ENCODE results near the gene TEFM. TPM values are rescaled to one million over a fixed set of nuclear protein-coding genes. Genes with fewer than 3 reads are reported as not detected.

TEFM gene
- total and polyA plus RNA-seq, 2 of the 8 experiments (the other 6 are each of a cell fraction or from before 2014, with no cell fraction given), result 6.1 to 10.9 TPM

GRCh38 chr17:30950189-30950588, 44.2 kb upstream of the TEFM start:
- CTCF ChIA-PET (ENCODE audit: partially characterized antibody), result interaction anchor here (0.6 kb wide), 1 partner anchor 10 kb away, joined by 4 read pairs; no protein-coding TSS in a partner anchor
- no peak for FAIRE-seq
- Histone ChIP-seq H3K27ac (ENCODE audit: low read depth, low read length) (no peak overlapping the region), H2AFZ (ENCODE audit: low read length) (no peak overlapping the region), H4K8ac (ENCODE audit: extremely low read depth, insufficient read depth, low read length) (no peak overlapping the region), H2BK5ac (ENCODE audit: low read depth, low read length) (no peak overlapping the region), H2BK120ac (replicated peaks; ENCODE audit: low read depth, low read length) (no peak overlapping the region), H2AK5ac (ENCODE audit: low read depth, low read length) (no peak overlapping the region), H3K4me1 (replicated peaks in 1 of 4; ENCODE audit: control insufficient read depth in 3 of 4, insufficient read depth in 4 of 4, low read length in 3 of 4) (no peaks in the 10 kb centered on the region), H3K23ac (ENCODE audit: insufficient read length) (no peak overlapping the region), H3K14ac (ENCODE audit: insufficient read length) (no peak overlapping the region), H3K18ac (ENCODE audit: extremely low read depth, low read length) (no peak overlapping the region), H2BK15ac (ENCODE audit: low read length) (no peak overlapping the region), H3K9me3 (ENCODE audit: insufficient read depth in 2 of 2, low read depth in 1 of 2, low read length in 1 of 2) (no peaks in the 10 kb centered on the region), H3K56ac (replicated peaks; ENCODE audit: insufficient read length, low read depth, low read length) (no peak overlapping the region), H3K4me2 (ENCODE audit: insufficient read depth in 1 of 2, low read depth in 2 of 2, low read length in 2 of 2) (no peak overlapping the region), H2BK20ac (ENCODE audit: low read length) (no peak overlapping the region), H4K5ac (ENCODE audit: insufficient read length, low read depth, low read length) (no peak overlapping the region), H4K20me1 (replicated peaks in 1 of 2; ENCODE audit: control insufficient read depth in 1 of 2, insufficient read depth in 2 of 2, low read length in 2 of 2) (no peaks in the 10 kb centered on the region), H3K4me3 (ENCODE audit: extremely low read depth in 1 of 4, insufficient read depth in 2 of 4, low read depth in 3 of 4, low read length in 4 of 4) (no peak overlapping the region), H3K4ac (replicated peaks; ENCODE audit: insufficient read length, low read depth, low read length) (no peak overlapping the region), H3K79me1 (ENCODE audit: low read depth, low read length) (no peaks in the 10 kb centered on the region), H2BK12ac (ENCODE audit: low read depth, low read length) (no peak overlapping the region), H3K36me3 (ENCODE audit: control insufficient read depth in 2 of 4, insufficient read depth in 4 of 4, low read length in 3 of 4) (no peaks in the 10 kb centered on the region), H4K91ac (replicated peaks; ENCODE audit: insufficient read length, low read length) (no peak overlapping the region), H3K9ac (replicated peaks in 1 of 4; ENCODE audit: extremely low read depth in 1 of 4, low read depth in 3 of 4, low read length in 3 of 4) (no peak overlapping the region), H3K23me2 (ENCODE audit: low read depth, low read length) (no peaks in the 10 kb centered on the region), H3K27me3 (replicated peaks in 1 of 4; ENCODE audit: control insufficient read depth in 3 of 4, extremely low read depth in 1 of 4, insufficient read depth in 3 of 4, low read length in 3 of 4) (no peaks in the 10 kb centered on the region), H3K79me2 (ENCODE audit: control insufficient read depth in 1 of 2, insufficient read depth in 2 of 2, low read length in 2 of 2) (no peaks in the 10 kb centered on the region)
- 86% methylated on average over 5 of the region's 5 CpGs; no CpG with 5 or more reads in 1 of the 2 experiments for WGBS, 2 experiments (ENCODE audit: extremely low coverage in 1 of 2, insufficient coverage in 1 of 2, insufficient read length in 1 of 2, insufficient replicate concordance in 2 of 2, low coverage in 1 of 2, low lambda C conversion rate in 2 of 2, missing lambda C conversion rate in 1 of 2)
- no peak for DNase-seq (ENCODE audit: low read depth in 1 of 2, low spot score in 2 of 2)
- POLR2A ChIA-PET (ENCODE audit: partially characterized antibody), result no interaction called here
- TF ChIP-seq, protein P1, sequence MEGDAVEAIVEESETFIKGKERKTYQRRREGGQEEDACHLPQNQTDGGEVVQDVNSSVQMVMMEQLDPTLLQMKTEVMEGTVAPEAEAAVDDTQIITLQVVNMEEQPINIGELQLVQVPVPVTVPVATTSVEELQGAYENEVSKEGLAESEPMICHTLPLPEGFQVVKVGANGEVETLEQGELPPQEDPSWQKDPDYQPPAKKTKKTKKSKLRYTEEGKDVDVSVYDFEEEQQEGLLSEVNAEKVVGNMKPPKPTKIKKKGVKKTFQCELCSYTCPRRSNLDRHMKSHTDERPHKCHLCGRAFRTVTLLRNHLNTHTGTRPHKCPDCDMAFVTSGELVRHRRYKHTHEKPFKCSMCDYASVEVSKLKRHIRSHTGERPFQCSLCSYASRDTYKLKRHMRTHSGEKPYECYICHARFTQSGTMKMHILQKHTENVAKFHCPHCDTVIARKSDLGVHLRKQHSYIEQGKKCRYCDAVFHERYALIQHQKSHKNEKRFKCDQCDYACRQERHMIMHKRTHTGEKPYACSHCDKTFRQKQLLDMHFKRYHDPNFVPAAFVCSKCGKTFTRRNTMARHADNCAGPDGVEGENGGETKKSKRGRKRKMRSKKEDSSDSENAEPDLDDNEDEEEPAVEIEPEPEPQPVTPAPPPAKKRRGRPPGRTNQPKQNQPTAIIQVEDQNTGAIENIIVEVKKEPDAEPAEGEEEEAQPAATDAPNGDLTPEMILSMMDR (IDR thresholded peaks at IDR 0.05; ENCODE audit: control extremely low read depth in 1 of 3, insufficient read depth in 1 of 3, low read depth in 1 of 3, low read length in 3 of 3), result no peak
- TF ChIP-seq TCF12 (IDR thresholded peaks at IDR 0.05; ENCODE audit: low read depth, low read length) (no peak), PHF8 (conservative IDR thresholded peaks at IDR 0.05; ENCODE audit: low read depth, low read length) (no peak), TEAD4 (IDR thresholded peaks at IDR 0.05; ENCODE audit: low read depth, low read length) (no peak), EZH2 (IDR thresholded peaks at IDR 0.05; ENCODE audit: low read depth, low read length, severe bottlenecking) (no peak), ASH2L (IDR thresholded peaks at IDR 0.05; ENCODE audit: low read length) (no peak), TAF7 (optimal IDR thresholded peaks at IDR 0.05; ENCODE audit: borderline replicate concordance, low read depth, low read length) (no peak), GABPA (IDR thresholded peaks at IDR 0.05; ENCODE audit: borderline replicate concordance, insufficient read depth, low read length) (no peak)
